HepG2 (cell line): Measurements from ENCODE around the gene COL26A1. TPM values are rescaled to one million over a fixed set of nuclear protein-coding genes. Genes with fewer than 3 reads are reported as not detected.
A peak's percentile ranks its signal among the peaks of the same experiment; 100 is the strongest.

ENCODE experiments used
- ARID2 ChIP-seq: sonication (generic); formaldehyde crosslinking; IDR thresholded peaks from 2 replicates; pipeline ENCODE4 v1.8.1; 2022; ENCODE audit warnings: mild to moderate bottlenecking, missing genetic modification reagents, borderline replicate concordance
- ARNT2 ChIP-seq: sonication (generic); formaldehyde crosslinking; IDR thresholded peaks from 2 replicates; pipeline ENCODE4 v1.8.0; 2022; ENCODE audit warnings: mild to moderate bottlenecking, low read depth, missing genetic modification reagents, moderate library complexity
- DNMT1 ChIP-seq: sonication (generic); formaldehyde crosslinking; IDR thresholded peaks from 2 replicates; pipeline ENCODE4 v1.5.1; 2020; ENCODE audit warnings: mild to moderate bottlenecking, missing genetic modification reagents
- GABPB1 ChIP-seq: IDR thresholded peaks from 2 replicates; pipeline ENCODE4 v1.6.1; 2016; ENCODE audit warnings: mild to moderate bottlenecking, missing genetic modification reagents, moderate library complexity, missing compliant biosample characterization
- KLF13 ChIP-seq: sonication (generic); formaldehyde crosslinking; IDR thresholded peaks from 2 replicates; pipeline ENCODE4 v1.4.0; 2020; ENCODE audit warnings: mild to moderate bottlenecking, missing genetic modification reagents
- MAF1 ChIP-seq: sonication (generic); formaldehyde crosslinking; IDR thresholded peaks from 2 replicates; pipeline ENCODE4 v1.5.0; 2020; ENCODE audit warnings: missing genetic modification reagents, borderline replicate concordance
- SETDB1 ChIP-seq: sonication (generic); formaldehyde crosslinking; IDR thresholded peaks from 2 replicates; pipeline ENCODE4 v1.5.1; 2020; ENCODE audit warnings: missing genetic modification reagents, mild to moderate bottlenecking, borderline replicate concordance
- SOX6 ChIP-seq, 2 experiments: fragments of 450-650 bp in 1 of 2; sonication (generic) in 1 of 2; formaldehyde crosslinking in 1 of 2; IDR thresholded peaks; 2 replicates each; pipeline versions ENCODE4 v1.4.0 to v1.6.1; 2017 to 2020; ENCODE audit warnings: antibody characterized with exemption in 1 of 2, mild to moderate bottlenecking in 1 of 2, missing genetic modification reagents in 1 of 2
- SYNCRIP ChIP-seq: fragments of 200-400 bp; formaldehyde crosslinking; IDR thresholded peaks from 2 replicates; pipeline ENCODE4 v1.6.1; 2018; ENCODE audit warnings: mild to moderate bottlenecking, low read depth, low read length; ENCODE audit not compliant: insufficient read depth
- TAF15 ChIP-seq: fragments of 200-400 bp; formaldehyde crosslinking; IDR thresholded peaks from one replicate; pipeline ENCODE4 v1.6.1; 2018; ENCODE audit warnings: mild to moderate bottlenecking, low read depth, low read length; ENCODE audit not compliant: poor library complexity, severe bottlenecking
- TCF7 ChIP-seq: sonication (generic); IDR thresholded peaks from 2 replicates; pipeline ENCODE4 v1.6.1; 2016; ENCODE audit warnings: antibody characterized with exemption, low read depth
- ZFY ChIP-seq: sonication (generic); formaldehyde crosslinking; IDR thresholded peaks from 2 replicates; pipeline ENCODE4 v1.4.0; 2020; ENCODE audit warnings: missing genetic modification reagents
- ZNF510 ChIP-seq: sonication (generic); formaldehyde crosslinking; IDR thresholded peaks from 2 replicates; pipeline ENCODE4 v1.4.0; 2020; ENCODE audit warnings: low read depth, mild to moderate bottlenecking, missing genetic modification reagents
- ZNF7 ChIP-seq: IDR thresholded peaks from 2 replicates; pipeline ENCODE4 v1.6.1; 2016; ENCODE audit warnings: missing biosample characterization, missing genetic modification reagents
- ZNF775 ChIP-seq: sonication (generic); formaldehyde crosslinking; IDR thresholded peaks from 2 replicates; pipeline ENCODE4 v1.4.0; 2020; ENCODE audit warnings: missing genetic modification reagents, mild to moderate bottlenecking, moderate library complexity, borderline replicate concordance
- polyA plus RNA-seq, 8 experiments: library from polyadenylated mRNA; depleted of rRNA in 3 of 8; stranded (reverse) in 7 of 8; unstranded in 1 of 8; fragments of >200 nt; fragmentation: Illumina TruSeq in 4 of 8; extraction: Trizol in 4 of 8; gene quantifications; 2 replicates each; pipeline versions ENCODE4 v1.2.1 to v1.2.3, GENCODE V29; 2011 to 2016; ENCODE audit warnings: low read depth in 4 of 8, missing spikeins in 1 of 8, mixed read lengths in 1 of 8; ENCODE audit not compliant: insufficient read depth in 1 of 8
- total RNA-seq, 5 experiments: library from RNA; depleted of rRNA; stranded (reverse); fragments of >200 nt; fragmentation: Illumina TruSeq; extraction: Trizol; gene quantifications; 2 replicates each; pipeline ENCODE4 v1.2.3, GENCODE V29; 2016; ENCODE audit warnings: low read depth in 1 of 5
- TF ChIP-seq, protein P1 (sequence below): sonication (generic); formaldehyde crosslinking; IDR thresholded peaks from 2 replicates; pipeline ENCODE4 v1.4.0; 2020; ENCODE audit warnings: mild to moderate bottlenecking, missing genetic modification reagents
- TF ChIP-seq, protein P2 (sequence below), 2 experiments: sonication (generic) in 1 of 2; formaldehyde crosslinking in 1 of 2; IDR thresholded peaks; 2 replicates each; pipeline versions ENCODE4 v1.4.0 to v1.6.1; 2016 to 2020; ENCODE audit warnings: borderline replicate concordance in 1 of 2, low read depth in 1 of 2, mild to moderate bottlenecking in 1 of 2, missing genetic modification reagents in 1 of 2
- TF ChIP-seq, protein P3 (sequence below): sonication (generic); formaldehyde crosslinking; IDR thresholded peaks from 2 replicates; pipeline ENCODE4 v1.8.0; 2022; ENCODE audit warnings: mild to moderate bottlenecking, missing genetic modification reagents

The COL26A1 gene
- total and polyA plus RNA-seq, 2 of the 13 experiments (the other 11 are each of a cell fraction or from before 2014, with no cell fraction given): 7.8 to 9.2 TPM

DNA sequence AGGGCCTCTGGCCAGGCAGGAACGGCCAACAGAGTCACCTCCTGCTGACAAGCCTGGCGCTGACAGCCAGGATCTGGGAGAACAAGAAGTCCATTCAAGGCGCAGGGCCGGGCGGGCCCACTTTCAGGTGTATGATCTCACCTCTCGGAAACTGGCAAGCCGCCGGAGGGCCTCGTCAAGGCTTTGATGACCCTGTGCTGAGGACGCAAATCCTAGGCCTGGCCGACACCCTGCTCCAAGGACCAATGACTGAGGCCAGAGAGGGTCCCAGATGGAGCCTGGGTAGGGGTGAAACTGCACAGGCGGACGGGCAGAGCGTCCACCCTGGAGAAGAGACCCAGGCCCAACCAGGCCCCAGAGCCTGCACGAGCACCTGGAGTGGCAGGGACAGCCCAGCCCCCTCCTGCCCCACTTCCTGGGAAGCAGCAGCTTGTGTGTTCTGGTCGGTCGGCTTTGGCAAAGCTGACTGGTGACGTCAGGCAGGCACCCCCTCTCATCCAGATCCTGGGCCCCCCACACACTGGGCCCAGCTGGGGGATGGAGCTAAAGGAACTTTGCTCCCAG lies 235.8 kb downstream of the COL26A1 start (continued):
- no peak for TF ChIP-seq TAF15
- TF ChIP-seq ZNF510 (CRISPR knock-in tag): no peak
- no peak for TF ChIP-seq SETDB1
- TF ChIP-seq SYNCRIP: no peak
- TF ChIP-seq ZNF775 (CRISPR knock-in tag): no peak
- no peak for TF ChIP-seq DNMT1
- no peak for TF ChIP-seq MAF1
- no peak for TF ChIP-seq SOX6 (IDR thresholded peaks at IDR 0.05)
- peak; percentile 25; the same call in 1 of the 2 replicates for TF ChIP-seq SOX6 (CRISPR knock-in tag; IDR thresholded peaks at IDR 0.05)
- no peak for TF ChIP-seq ARID2
- no peak for TF ChIP-seq ZNF7 (CRISPR knock-in tag)
- TF ChIP-seq, protein P1, sequence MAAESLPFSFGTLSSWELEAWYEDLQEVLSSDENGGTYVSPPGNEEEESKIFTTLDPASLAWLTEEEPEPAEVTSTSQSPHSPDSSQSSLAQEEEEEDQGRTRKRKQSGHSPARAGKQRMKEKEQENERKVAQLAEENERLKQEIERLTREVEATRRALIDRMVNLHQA: no peak
- TF ChIP-seq, protein P2, sequence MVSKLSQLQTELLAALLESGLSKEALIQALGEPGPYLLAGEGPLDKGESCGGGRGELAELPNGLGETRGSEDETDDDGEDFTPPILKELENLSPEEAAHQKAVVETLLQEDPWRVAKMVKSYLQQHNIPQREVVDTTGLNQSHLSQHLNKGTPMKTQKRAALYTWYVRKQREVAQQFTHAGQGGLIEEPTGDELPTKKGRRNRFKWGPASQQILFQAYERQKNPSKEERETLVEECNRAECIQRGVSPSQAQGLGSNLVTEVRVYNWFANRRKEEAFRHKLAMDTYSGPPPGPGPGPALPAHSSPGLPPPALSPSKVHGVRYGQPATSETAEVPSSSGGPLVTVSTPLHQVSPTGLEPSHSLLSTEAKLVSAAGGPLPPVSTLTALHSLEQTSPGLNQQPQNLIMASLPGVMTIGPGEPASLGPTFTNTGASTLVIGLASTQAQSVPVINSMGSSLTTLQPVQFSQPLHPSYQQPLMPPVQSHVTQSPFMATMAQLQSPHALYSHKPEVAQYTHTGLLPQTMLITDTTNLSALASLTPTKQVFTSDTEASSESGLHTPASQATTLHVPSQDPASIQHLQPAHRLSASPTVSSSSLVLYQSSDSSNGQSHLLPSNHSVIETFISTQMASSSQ (IDR thresholded peaks at IDR 0.05; ENCODE audit: low read depth): no peak
- TF ChIP-seq, protein P2 (CRISPR knock-in tag; IDR thresholded peaks at IDR 0.05; ENCODE audit: borderline replicate concordance): peak; percentile 23; the same call in 1 of the 2 replicates
- no peak for TF ChIP-seq KLF13
- TF ChIP-seq GABPB1 (CRISPR knock-in tag): peak; percentile 53; the same call in 1 of the 2 replicates
- peak; percentile 77 for TF ChIP-seq ZFY (CRISPR knock-in tag)
- peak; percentile 21; the same call in 1 of the 2 replicates for TF ChIP-seq TCF7
- TF ChIP-seq ARNT2: no peak
- TF ChIP-seq, protein P3, sequence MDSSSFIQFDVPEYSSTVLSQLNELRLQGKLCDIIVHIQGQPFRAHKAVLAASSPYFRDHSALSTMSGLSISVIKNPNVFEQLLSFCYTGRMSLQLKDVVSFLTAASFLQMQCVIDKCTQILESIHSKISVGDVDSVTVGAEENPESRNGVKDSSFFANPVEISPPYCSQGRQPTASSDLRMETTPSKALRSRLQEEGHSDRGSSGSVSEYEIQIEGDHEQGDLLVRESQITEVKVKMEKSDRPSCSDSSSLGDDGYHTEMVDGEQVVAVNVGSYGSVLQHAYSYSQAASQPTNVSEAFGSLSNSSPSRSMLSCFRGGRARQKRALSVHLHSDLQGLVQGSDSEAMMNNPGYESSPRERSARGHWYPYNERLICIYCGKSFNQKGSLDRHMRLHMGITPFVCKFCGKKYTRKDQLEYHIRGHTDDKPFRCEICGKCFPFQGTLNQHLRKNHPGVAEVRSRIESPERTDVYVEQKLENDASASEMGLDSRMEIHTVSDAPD: peak; percentile 65
